HG03066 (cell line): ENCODE measurements around the gene BARHL1.

Experiments used
- ATAC-seq: cut with Tn5 transposase; IDR thresholded peaks from one replicate; pipeline ENCODE4 v1.9.1; 2021; ENCODE audit warnings: low read depth; ENCODE audit not compliant: unreplicated experiment

Gene BARHL1

GRCh38 chr9:132585954-132586829 lies 3.8 kb downstream of the BARHL1 start:
- ATAC-seq = no peak

GRCh38 chr9:132586830-132587591 lies 4.6 kb downstream of the BARHL1 start:
- no peak for ATAC-seq

DNA sequence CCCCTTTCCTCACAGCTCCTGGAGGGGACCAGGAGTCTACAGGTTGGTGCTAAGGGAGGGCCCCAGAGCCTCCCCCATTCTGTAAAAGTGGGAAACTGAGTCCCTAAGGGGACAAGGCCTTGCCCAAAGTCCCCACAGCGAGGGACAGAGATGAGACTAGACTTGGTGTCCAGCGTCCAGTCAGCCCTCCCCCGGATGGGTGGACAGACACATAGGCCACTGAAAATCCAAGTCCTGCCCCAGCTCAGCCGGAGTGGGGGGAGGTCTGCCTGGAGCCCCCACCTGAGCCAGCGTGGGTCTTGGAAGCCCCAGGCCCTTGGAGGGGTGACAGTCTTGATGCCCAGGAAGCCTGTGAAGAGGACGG lies 5.2 kb downstream of the BARHL1 start:
- ATAC-seq = no peak

- ATAC-seq = no peak
These were observed 5.7 kb downstream of the BARHL1 start for GRCh38 chr9:132588098-132588497.

DNA sequence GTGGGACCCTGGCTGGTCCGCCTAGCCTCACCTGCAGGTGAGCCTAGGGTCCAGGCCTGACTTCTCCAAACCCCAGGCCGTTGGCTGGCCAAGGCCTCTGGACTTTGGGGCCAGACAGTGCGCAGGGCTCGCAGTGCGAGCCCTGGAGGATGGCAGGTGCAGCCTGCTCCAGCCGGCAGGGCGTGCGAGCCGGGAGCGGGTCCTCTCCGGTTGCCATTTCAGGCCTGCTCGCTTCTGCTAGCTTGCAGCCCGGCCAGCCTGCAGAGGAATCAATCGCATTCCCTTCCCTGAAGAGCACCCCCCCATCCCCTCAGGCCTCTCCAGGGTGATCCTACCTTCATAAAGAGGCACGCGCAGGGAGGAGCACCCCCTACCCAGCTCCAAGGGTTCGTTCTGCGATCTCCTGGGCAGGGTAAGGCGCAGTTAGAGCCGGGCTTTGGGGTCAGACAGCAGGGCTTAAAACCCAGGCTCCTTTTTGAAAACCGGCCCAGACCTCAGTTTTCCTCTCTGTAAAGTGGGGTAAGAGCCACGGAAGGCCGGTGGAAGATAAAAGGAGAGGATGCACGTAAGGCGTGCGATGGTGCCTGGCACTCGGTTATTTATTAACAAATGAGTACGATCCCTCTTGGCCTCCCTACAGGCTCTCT lies 6.2 kb downstream of the BARHL1 start:
- ATAC-seq = no peak

DNA sequence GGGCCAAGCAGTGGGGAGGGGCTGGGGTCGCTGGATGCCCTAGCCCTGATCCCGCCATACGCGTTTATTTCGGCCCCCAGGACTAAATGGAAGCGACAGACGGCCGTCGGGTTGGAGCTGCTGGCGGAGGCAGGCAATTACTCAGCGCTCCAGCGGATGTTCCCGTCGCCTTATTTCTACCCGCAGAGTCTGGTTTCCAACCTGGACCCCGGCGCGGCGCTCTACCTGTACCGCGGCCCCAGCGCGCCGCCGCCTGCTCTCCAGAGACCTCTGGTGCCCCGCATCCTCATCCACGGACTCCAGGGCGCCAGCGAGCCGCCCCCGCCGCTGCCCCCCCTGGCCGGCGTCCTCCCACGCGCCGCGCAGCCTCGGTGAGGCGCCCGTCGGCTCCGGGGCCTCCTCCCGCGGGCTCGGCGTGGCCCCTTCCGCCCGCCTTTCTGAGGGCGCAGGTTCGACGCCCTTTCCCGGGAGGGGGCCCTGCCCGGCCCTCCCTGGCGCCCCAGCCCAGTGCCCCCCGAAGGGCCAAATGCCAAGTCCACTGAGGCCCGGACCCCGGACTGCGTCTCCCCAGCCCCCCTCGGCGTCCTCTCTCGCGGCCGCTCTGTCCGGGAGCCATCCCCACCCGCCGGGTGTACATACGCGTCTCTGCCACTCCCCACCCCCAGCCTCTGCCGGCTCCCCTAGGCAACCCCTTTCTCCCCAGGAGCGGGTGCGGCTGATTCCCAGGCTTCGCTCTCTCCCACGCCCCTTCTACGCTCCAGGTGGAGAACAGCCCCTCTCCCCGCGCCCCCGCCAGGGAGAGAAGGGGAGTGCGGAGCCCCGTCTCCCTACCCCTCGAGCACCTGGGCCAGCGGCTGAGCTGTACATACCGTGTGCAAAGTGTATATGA lies 7.0 kb downstream of the BARHL1 start:
- ATAC-seq = no peak

- ATAC-seq = no peak
These were observed 7.6 kb downstream of the BARHL1 start for GRCh38 chr9:132590037-132590317.

- no peak for ATAC-seq
These were observed 8.1 kb downstream of the BARHL1 start for GRCh38 chr9:132590318-132591182.

GRCh38 chr9:132591244-132591643 lies 8.8 kb downstream of the BARHL1 start:
- no peak for ATAC-seq

DNA sequence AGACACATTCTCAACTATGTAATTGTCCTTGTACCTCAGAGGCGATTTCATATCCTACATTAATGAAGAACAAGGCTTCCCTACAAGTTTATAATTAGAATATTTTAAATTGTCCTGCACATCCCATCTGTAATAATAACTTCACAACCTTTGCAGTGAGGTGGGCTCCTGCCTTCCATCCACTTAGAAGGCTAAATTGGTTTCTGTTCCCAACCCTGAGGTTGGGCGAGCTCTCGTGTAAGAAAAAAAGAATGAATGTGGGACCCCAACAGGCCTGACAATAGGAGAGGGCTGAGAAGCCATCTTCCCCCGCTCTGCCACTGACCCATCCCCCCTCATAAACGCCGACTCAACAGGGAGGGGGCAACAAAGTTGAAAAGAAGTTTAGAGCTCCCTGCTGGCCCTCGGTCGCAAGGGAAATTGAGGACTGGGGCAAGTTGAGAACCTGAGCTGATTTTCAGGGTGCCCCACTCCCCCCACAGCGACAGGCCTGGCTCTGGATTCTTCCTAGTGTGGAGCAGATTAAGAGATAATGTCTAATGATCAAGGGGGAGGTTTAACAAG lies 9.4 kb downstream of the BARHL1 start:
- no peak for ATAC-seq

- no peak for ATAC-seq
These were observed 10.0 kb downstream of the BARHL1 start for GRCh38 chr9:132592451-132592850.

GRCh38 chr9:132594412-132594811 lies 12.0 kb downstream of the BARHL1 start:
- no peak for ATAC-seq

GRCh38 chr9:132595319-132595718 lies 12.9 kb downstream of the BARHL1 start:
- ATAC-seq = no peak

DNA sequence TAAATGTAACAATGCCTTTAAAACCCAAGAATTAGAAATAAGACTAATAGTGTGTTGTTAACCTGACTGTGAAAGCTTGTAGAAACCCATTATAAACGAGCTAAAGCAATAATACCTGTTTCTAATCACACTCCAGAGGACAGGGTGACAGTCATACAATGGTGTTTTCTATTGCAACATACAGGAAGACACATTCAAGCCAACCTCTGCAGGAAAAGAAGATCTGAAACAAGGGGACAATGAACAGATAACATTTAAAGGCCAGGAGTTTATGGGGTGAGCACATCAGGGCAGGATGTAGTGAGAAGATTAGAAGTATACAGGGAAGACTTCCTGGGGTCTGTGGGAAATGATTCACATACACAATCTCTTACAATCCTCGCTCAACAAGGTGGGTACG lies 13.8 kb downstream of the BARHL1 start:
- no peak for ATAC-seq

GRCh38 chr9:132597073-132597775 lies 14.8 kb downstream of the BARHL1 start:
- no peak for ATAC-seq

DNA sequence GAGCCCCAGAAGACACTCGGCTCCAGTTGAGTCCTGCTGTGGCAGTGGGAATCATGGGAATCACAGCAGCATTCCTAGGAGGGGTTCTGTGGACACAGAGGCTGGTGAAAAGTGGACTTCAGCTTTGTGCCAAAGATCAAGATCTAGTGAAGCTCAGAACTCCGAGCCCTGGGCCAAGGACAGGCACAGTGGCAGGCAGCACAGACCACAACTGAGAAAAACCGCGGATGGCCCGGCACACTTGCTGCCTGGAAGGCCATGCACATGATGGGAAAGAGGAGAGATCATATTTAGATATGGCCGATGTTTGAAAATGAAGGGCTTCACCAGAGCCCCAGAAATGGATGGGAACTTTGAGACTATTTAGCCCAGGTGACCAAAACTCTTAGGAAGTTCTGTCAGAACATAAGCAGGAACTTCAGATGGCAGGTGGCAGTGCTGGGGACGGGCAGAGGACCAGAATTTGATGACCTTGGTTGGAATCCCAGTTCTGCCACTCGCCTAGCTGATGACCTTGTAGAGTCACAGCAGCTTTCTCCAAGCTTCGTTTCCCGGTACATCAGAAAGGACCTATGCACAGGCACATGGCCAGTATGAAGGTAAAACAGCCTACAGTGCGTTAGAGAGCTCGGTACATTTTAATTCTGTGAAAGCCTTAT lies 18.0 kb downstream of the BARHL1 start:
- no peak for ATAC-seq

GRCh38 chr9:132602207-132602606 lies 19.8 kb downstream of the BARHL1 start:
- no peak for ATAC-seq

GRCh38 chr9:132605387-132605786 lies 23.0 kb downstream of the BARHL1 start:
- no peak for ATAC-seq
